SW 1271 (cell line): Measurements from ENCODE around the gene PLLP.
"Not testable (repeated sequence)": the region's sequence is repeated elsewhere in the genome, so short reads cannot be mapped to it uniquely, and the experiment has no call there.

Experiments
- DNase-seq, 2 experiments: peaks; one replicate each; lab custom pipeline; 2025; lab: John Stamatoyannopoulos, UW

Gene PLLP

GRCh38 chr16:57273359-57273758, 11.1 kb downstream of the PLLP start:
- no peak for DNase-seq

- DNase-seq = no peak
These were observed 12.5 kb downstream of the PLLP start for GRCh38 chr16:57271867-57272495.

- no peak for DNase-seq
These were observed 13.5 kb downstream of the PLLP start for GRCh38 chr16:57271063-57271345.

- no peak for DNase-seq
These were observed 14.0 kb downstream of the PLLP start for GRCh38 chr16:57270221-57271062.

- DNase-seq = no peak
These were observed 15.4 kb downstream of the PLLP start for GRCh38 chr16:57268804-57269800.

GRCh38 chr16:57267343-57267742, 17.1 kb downstream of the PLLP start:
- DNase-seq = not testable (repeated sequence)

- DNase-seq = no peak
These were observed 17.8 kb downstream of the PLLP start for GRCh38 chr16:57266531-57267260.

- DNase-seq = no peak
These were observed 18.5 kb downstream of the PLLP start for GRCh38 chr16:57265850-57266530.

- DNase-seq = no peak
These were observed 19.5 kb downstream of the PLLP start for GRCh38 chr16:57264950-57265371.

GRCh38 chr16:57264381-57264780, 20.1 kb downstream of the PLLP start:
- DNase-seq = no peak

GRCh38 chr16:57263541-57264351, 20.7 kb downstream of the PLLP start:
- no peak for DNase-seq

- no peak for DNase-seq
These were observed 21.5 kb downstream of the PLLP start for GRCh38 chr16:57262841-57263540.

- DNase-seq = no peak
These were observed 22.7 kb downstream of the PLLP start for GRCh38 chr16:57261806-57262205.

GRCh38 chr16:57260294-57260929, 24.1 kb downstream of the PLLP start:
- DNase-seq = no peak

- no peak for DNase-seq
These were observed 25.5 kb downstream of the PLLP start for GRCh38 chr16:57258910-57259475.

GRCh38 chr16:57258226-57258909, 26.1 kb downstream of the PLLP start:
- DNase-seq = no peak

- DNase-seq = no peak
These were observed 26.9 kb downstream of the PLLP start for GRCh38 chr16:57257455-57258070.
